ENCODE measurements around the gene SPAG4.

The SPAG4 gene

GRCh38 chr20:35615667-35616464 lies at the start of gene SPAG4:
SPAG4 (plus strand) TSS chr20:35615829; CDS start chr20:35616004, 175 bp downstream.
- peak within 1 kb of the TSS; percentile 43 for H3K4me3 ChIP-seq (ENCODE audit: low read depth, low read length)
- peak; percentile 98 for DNase-seq (ENCODE audit: low read depth)
- in situ Hi-C loops (cut with HindIII; ENCODE audit: low sequenced_read_pairs) = no loop called here
- TF ChIP-seq CTCF (IDR thresholded peaks at IDR 0.05; ENCODE audit: low read depth, low read length, missing control alignments) = no peak

- TF ChIP-seq CTCF (IDR thresholded peaks at IDR 0.05; ENCODE audit: low read depth, low read length, missing control alignments) = peak; percentile 27
- in situ Hi-C loops (cut with HindIII; ENCODE audit: low sequenced_read_pairs) = no loop called here
- DNase-seq (ENCODE audit: low read depth) = no peak
- H3K4me3 ChIP-seq (ENCODE audit: low read depth, low read length) = no peak overlapping the region
Observed at GRCh38 chr20:35568645-35569044, 47.0 kb upstream of the SPAG4 start.

- in situ Hi-C loops (cut with HindIII; ENCODE audit: low sequenced_read_pairs) = loop anchor here (5.0 kb wide), 1 partner anchor 74 kb away; no protein-coding TSS in a partner anchor
- no peak for DNase-seq (ENCODE audit: low read depth)
- no peak overlapping the region for H3K4me3 ChIP-seq (ENCODE audit: low read depth, low read length)
- TF ChIP-seq CTCF (IDR thresholded peaks at IDR 0.05; ENCODE audit: low read depth, low read length, missing control alignments) = no peak
Observed at GRCh38 chr20:35571555-35571954, 44.1 kb upstream of the SPAG4 start.

GRCh38 chr20:35572838-35573237 lies 42.8 kb upstream of the SPAG4 start:
- DNase-seq (ENCODE audit: low read depth) = no peak
- in situ Hi-C loops (cut with HindIII; ENCODE audit: low sequenced_read_pairs) = loop anchor here (5.0 kb wide), 1 partner anchor 76 kb away; no protein-coding TSS in a partner anchor
- no peak overlapping the region for H3K4me3 ChIP-seq (ENCODE audit: low read depth, low read length)
- no peak for TF ChIP-seq CTCF (IDR thresholded peaks at IDR 0.05; ENCODE audit: low read depth, low read length, missing control alignments)

GRCh38 chr20:35575958-35576357 lies 39.7 kb upstream of the SPAG4 start:
- H3K4me3 ChIP-seq (ENCODE audit: low read depth, low read length) = no peak overlapping the region
- in situ Hi-C loops (cut with HindIII; ENCODE audit: low sequenced_read_pairs) = no loop called here
- no peak for TF ChIP-seq CTCF (IDR thresholded peaks at IDR 0.05; ENCODE audit: low read depth, low read length, missing control alignments)
- no peak for DNase-seq (ENCODE audit: low read depth)

GRCh38 chr20:35576816-35577215 lies 38.8 kb upstream of the SPAG4 start:
- H3K4me3 ChIP-seq (ENCODE audit: low read depth, low read length) = no peak overlapping the region
- in situ Hi-C loops (cut with HindIII; ENCODE audit: low sequenced_read_pairs) = no loop called here
- no peak for TF ChIP-seq CTCF (IDR thresholded peaks at IDR 0.05; ENCODE audit: low read depth, low read length, missing control alignments)
- DNase-seq (ENCODE audit: low read depth) = no peak
